OCI-LY3 (cell line): Measurements from ENCODE around the gene INHA.

Experiments used
- EZH2phosphoT487 ChIP-seq: fragments of 200-600 bp; shearing (Covaris generic); IDR thresholded peaks from 2 replicates; pipeline ENCODE4 v1.6.1; 2018; ENCODE audit warnings: antibody characterized with exemption, mixed run types, low read depth
- TF ChIP-seq, protein P1 (sequence below): fragments of 200-600, 300-600 bp; sonication (generic); IDR thresholded peaks from 2 replicates; pipeline ENCODE4 v1.5.1; 2014; ENCODE audit warnings: antibody characterized with exemption, low read length, low read depth

DNA sequence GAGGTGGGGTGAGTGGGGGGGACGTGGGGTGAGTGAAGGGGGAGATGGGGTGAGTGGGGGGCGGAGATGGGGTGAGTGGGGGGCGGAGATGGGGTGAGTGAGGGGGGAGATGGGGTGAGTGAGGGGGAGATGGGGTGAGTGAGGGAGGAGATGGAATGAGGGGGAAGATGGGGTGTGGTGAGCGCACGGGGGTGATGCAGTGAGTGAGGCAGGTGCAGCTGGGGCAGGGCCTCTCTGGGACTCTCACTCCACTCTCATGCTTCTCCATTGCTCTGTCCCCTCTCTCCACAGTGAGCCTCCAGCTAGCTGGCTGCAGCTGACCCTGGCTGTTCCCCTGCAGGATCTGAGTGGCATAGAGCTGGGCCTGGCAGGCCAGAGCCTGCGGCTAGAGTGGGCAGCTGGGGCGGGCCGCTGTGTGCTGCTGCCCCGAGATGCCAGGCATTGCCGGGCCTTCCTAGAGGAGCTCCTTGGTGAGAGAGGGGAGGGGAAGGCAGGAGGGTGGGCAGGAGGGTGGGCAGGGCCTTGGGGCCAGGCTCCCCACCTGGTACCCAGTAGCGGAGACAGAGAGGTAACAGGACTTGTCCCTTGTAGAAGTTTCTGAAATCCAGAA is 41.5 kb downstream of the INHA start:
- TF ChIP-seq, protein P1, sequence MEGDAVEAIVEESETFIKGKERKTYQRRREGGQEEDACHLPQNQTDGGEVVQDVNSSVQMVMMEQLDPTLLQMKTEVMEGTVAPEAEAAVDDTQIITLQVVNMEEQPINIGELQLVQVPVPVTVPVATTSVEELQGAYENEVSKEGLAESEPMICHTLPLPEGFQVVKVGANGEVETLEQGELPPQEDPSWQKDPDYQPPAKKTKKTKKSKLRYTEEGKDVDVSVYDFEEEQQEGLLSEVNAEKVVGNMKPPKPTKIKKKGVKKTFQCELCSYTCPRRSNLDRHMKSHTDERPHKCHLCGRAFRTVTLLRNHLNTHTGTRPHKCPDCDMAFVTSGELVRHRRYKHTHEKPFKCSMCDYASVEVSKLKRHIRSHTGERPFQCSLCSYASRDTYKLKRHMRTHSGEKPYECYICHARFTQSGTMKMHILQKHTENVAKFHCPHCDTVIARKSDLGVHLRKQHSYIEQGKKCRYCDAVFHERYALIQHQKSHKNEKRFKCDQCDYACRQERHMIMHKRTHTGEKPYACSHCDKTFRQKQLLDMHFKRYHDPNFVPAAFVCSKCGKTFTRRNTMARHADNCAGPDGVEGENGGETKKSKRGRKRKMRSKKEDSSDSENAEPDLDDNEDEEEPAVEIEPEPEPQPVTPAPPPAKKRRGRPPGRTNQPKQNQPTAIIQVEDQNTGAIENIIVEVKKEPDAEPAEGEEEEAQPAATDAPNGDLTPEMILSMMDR: no peak
- no peak for TF ChIP-seq EZH2phosphoT487
